IPS-18c (cell line): Measurements from ENCODE around the gene LYRM1.
"Not testable (repeated sequence)": the region's sequence is repeated elsewhere in the genome, so short reads cannot be mapped to it uniquely, and the experiment has no call there.

Experiments
- H3K4me3 ChIP-seq: 2 replicates; pipeline ENCODE4 v1.7.0; 2013; ENCODE audit warnings: low read depth, mild to moderate bottlenecking, low read length, moderate library complexity; ENCODE audit not compliant: insufficient read depth
- H3K9me3 ChIP-seq: one replicate; pipeline ENCODE4 v1.6.1; 2013; ENCODE audit warnings: mild to moderate bottlenecking, low read length, moderate library complexity; ENCODE audit not compliant: control insufficient read depth, insufficient read depth

Gene LYRM1

GRCh38 chr16:20944861-20945574 lies 44.4 kb downstream of the LYRM1 start:
- H3K4me3 ChIP-seq, result no peak overlapping the region
- H3K9me3 ChIP-seq, result no peaks in the 10 kb centered on the region

- not testable (repeated sequence) for H3K9me3 ChIP-seq, H3K4me3 ChIP-seq
These were observed 45.0 kb downstream of the LYRM1 start for GRCh38 chr16:20945575-20945875.

- no peaks in the 10 kb centered on the region for H3K9me3 ChIP-seq
- no peak overlapping the region for H3K4me3 ChIP-seq
These were observed 45.6 kb downstream of the LYRM1 start for GRCh38 chr16:20946015-20946629.

- no peaks in the 10 kb centered on the region for H3K9me3 ChIP-seq
- H3K4me3 ChIP-seq, result no peak overlapping the region; the same call in 1 of the 2 replicates
These were observed 47.9 kb downstream of the LYRM1 start for GRCh38 chr16:20948444-20948843.

- no peaks in the 10 kb centered on the region for H3K9me3 ChIP-seq
- H3K4me3 ChIP-seq, result no peak overlapping the region
These were observed 49.1 kb downstream of the LYRM1 start for GRCh38 chr16:20949660-20950059.

DNA sequence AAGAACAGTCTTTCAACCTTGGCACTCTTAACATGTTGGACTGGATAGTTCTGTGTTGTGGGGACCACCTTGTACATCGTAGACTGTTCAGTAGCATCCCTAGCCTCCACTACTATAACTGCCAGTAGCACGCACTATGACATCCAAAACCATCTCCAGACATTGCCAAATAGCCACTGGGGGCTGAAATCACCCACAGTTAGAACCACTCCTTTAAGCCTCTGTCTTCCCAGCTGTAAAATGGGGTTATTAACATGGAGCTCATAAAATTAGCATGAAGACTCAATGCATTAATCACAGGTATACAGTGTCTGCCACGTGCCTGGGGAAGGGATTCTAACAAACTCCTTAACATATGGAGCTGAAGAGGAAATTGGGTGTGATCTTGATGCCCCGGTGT lies 49.7 kb downstream of the LYRM1 start:
- H3K4me3 ChIP-seq, result no peak overlapping the region
- peaks cover 1% of the 10 kb centered on the region for H3K9me3 ChIP-seq

GRCh38 chr16:20952139-20952920 lies 51.8 kb downstream of the LYRM1 start:
- no peak overlapping the region for H3K4me3 ChIP-seq
- H3K9me3 ChIP-seq, result peaks cover 2% of the 10 kb centered on the region

DNA sequence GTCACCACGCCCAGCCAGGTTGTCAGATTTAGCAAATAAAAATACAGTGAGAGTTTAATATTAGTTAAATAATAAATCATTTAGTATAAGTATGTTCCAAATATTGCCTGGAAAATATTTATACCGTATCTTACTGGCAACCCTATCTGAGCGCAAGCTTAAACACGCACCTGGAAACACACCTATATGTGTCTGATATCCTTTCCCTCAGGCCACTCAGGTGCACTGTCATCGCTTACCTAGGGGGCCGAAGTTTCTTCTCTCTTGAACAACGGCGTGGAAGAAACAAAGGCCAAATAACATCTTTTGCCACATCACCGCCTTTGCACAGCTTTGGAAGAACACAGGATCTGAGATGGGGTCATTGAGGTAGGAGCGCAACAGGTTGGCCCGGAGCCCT lies 54.0 kb downstream of the LYRM1 start:
- no peak overlapping the region for H3K4me3 ChIP-seq
- H3K9me3 ChIP-seq, result peaks cover 2% of the 10 kb centered on the region

DNA sequence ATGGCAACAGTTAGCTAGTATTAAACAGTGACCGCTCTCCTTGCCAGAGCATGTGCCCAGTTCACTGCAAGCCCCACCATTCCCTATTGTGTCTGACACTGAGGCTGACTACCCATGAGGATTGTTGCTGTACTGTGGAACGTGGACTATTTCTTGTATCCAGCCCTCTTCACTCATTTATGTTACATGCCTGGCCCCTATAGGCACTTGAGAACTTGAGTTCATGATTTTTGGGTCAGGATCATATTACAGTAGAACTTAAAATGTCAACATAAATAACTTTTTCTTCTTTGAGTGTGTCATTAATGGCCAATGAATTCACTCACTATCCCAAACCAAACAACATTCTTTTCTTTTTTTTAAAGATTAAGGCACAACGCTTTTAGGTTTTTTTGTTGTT lies 55.7 kb downstream of the LYRM1 start:
- Histone ChIP-seq H3K9me3 (peaks cover 2% of the 10 kb centered on the region), H3K4me3 (no peak overlapping the region)

DNA sequence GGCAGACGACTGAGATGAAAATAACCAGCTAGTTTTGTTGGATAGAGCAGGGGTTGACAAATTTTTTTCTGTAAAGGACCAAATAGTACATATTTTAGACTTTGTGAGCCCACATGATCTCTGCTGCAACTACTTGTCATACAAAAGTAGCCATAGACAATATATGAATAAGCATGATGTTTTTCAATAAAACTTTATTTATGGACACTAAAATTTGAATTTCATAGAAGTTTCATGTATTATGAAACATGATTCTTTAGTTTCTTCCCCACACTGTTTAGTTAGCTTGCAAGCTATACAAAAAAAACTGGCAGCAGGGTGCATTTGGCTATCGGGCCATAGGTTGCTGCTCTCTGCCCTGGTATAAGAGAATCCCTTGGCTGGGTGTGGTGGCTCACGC lies 56.6 kb downstream of the LYRM1 start:
- peaks cover 2% of the 10 kb centered on the region for H3K9me3 ChIP-seq
- H3K4me3 ChIP-seq, result no peak overlapping the region

GRCh38 chr16:20960899-20961298 lies 60.3 kb downstream of the LYRM1 start:
- Histone ChIP-seq H3K9me3 (no peaks in the 10 kb centered on the region), H3K4me3 (no peak overlapping the region)

DNA sequence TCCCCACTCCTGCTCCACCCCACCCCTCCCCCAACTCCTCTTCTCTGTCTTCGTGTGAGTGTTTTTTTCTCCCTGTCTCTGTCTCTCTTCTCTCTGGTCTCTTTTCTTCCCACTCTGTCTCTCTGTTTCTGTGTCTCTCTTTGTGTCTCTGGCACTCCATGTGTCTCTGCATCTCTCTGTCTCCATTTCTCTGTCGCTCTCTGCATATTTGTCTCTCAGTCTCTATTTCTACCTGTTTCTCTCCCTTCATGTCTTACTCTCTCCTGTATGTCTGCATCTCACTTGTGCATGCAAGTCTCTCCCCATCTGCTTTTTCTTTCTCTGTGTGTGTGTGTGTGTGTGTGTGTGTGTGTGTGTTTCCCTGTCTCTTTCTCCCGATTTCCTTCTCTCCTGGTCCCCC lies 68.2 kb downstream of the LYRM1 start:
- Histone ChIP-seq H3K4me3 (no peak overlapping the region), H3K9me3 (peaks cover 2% of the 10 kb centered on the region)

DNA sequence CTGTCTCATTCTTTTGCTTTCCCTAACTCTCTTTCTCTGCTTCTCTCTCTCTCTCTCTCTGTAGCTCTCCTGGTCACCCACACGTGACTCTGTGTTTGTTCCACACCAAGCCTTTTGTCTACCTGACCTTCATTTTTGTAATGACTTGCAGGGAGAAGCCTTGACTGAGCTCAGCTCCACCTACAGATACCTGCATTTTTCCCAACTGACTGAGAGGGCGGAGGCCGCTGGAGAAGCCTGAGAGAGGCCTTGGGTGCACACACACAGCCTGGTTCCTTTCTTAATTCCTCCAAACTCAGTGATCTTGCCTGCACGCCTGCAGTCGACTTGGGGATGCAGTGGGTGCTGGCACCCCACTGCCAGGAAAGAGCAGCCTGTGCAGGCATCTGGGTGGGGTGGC lies 68.8 kb downstream of the LYRM1 start:
- H3K9me3 ChIP-seq, result peaks cover 2% of the 10 kb centered on the region
- H3K4me3 ChIP-seq, result no peak overlapping the region

DNA sequence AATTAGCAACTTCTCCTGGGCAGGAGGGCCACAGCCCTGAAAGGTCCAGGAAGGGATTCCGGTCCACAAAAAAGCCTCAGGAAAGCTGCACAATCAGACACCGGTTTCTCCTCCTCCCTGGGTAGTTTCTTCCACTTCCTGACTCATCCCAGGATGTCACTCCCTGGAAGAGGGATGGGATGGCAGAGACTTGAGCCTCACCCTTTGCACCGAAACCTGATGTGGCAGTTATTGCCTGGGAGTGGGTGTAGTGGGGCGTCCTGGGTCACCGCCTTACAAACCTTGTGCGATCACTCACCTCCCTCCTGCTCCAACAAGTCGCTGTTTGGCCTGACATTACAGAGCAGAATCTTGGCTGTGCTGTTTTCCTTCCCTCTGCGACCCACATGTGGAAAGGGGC lies 70.8 kb downstream of the LYRM1 start:
- H3K4me3 ChIP-seq, result no peak overlapping the region
- peaks cover 2% of the 10 kb centered on the region for H3K9me3 ChIP-seq

DNA sequence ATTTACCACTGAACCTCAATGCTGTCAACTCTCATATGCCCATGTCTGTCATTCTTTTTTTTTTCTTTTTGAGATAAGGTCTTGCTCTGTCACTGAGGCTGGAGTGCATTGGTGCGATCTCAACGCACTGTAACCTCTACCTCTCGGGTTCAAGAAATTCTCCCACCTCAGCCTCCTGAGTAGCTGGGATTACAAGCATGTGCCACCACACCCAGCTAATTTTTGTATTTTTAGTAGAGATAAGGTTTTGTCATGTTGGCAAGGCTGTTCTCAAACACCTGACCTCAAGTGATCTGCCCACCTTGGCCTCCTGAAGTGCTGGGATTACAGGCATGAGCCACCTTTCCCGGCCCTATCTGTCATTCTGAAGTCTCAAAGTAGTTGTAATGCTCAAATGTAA lies 72.6 kb downstream of the LYRM1 start:
- H3K9me3 ChIP-seq, H3K4me3 ChIP-seq: not testable (repeated sequence)
